Measurements from ENCODE around the gene SNN.

SNN gene

GRCh38 chr16:11667221-11667823, 933 bp upstream of the SNN start:
- DNase-seq (ENCODE audit: low read depth): no peak

- no peak for DNase-seq (ENCODE audit: low read depth)
Measured at GRCh38 chr16:11668623-11669379, 546 bp downstream of the SNN start.

GRCh38 chr16:11669380-11670146, 1.3 kb downstream of the SNN start:
- no peak for DNase-seq (ENCODE audit: low read depth)

GRCh38 chr16:11670171-11671131, 2.2 kb downstream of the SNN start:
- no peak for DNase-seq (ENCODE audit: low read depth)

- DNase-seq (ENCODE audit: low read depth): no peak
Measured at GRCh38 chr16:11671271-11671670, 3.0 kb downstream of the SNN start.

GRCh38 chr16:11671676-11672075, 3.4 kb downstream of the SNN start:
- no peak for DNase-seq (ENCODE audit: low read depth)

GRCh38 chr16:11672206-11673090, 4.2 kb downstream of the SNN start:
- no peak for DNase-seq (ENCODE audit: low read depth)

- DNase-seq (ENCODE audit: low read depth): no peak
Measured at GRCh38 chr16:11673091-11674000, 5.1 kb downstream of the SNN start.

- no peak for DNase-seq (ENCODE audit: low read depth)
Measured at GRCh38 chr16:11674001-11674817, 6.0 kb downstream of the SNN start.

- DNase-seq (ENCODE audit: low read depth): no peak
Measured at GRCh38 chr16:11674818-11675560, 6.7 kb downstream of the SNN start.

GRCh38 chr16:11675561-11676511, 7.6 kb downstream of the SNN start:
- DNase-seq (ENCODE audit: low read depth): no peak

GRCh38 chr16:11676799-11677198, 8.5 kb downstream of the SNN start:
- DNase-seq (ENCODE audit: low read depth): no peak

- no peak for DNase-seq (ENCODE audit: low read depth)
Measured at GRCh38 chr16:11677451-11677951, 9.2 kb downstream of the SNN start.

- DNase-seq (ENCODE audit: low read depth): no peak
Measured at GRCh38 chr16:11677959-11678881, 10.0 kb downstream of the SNN start.

- no peak for DNase-seq (ENCODE audit: low read depth)
Measured at GRCh38 chr16:11679250-11679649, 11.0 kb downstream of the SNN start.
